NCI-H1694 (cell line): ENCODE results near the gene MAP3K15.

Source experiments
- DNase-seq: peaks from one replicate; lab custom pipeline; 2025; lab: John Stamatoyannopoulos, UW

The MAP3K15 gene

GRCh38 chrX:19514791-19515614, at the start of gene MAP3K15:
TSS of gene MAP3K15 (minus strand) at chrX:19515508. CDS start at chrX:19515261, 247 bp downstream.
- no peak for DNase-seq

DNA sequence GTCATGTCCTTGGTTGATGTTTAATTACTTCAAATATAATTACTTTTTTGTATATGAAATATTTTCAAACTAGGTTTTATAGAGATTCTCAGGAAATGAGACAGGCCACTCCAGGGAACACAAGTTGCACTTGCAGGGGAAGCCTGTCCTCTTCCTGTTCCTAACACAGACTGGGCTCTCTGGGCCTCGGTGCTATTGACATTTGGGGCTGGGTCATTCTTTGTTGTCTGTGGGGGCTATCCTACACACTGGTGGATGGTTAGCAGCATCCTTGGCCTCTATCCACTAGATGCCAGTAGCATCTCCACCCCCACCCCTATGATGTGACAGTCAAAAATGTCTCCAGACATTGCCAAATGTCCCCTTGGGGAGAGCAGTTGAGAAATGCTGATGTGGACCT, 49.3 kb upstream of the MAP3K15 start:
- no peak for DNase-seq

DNA sequence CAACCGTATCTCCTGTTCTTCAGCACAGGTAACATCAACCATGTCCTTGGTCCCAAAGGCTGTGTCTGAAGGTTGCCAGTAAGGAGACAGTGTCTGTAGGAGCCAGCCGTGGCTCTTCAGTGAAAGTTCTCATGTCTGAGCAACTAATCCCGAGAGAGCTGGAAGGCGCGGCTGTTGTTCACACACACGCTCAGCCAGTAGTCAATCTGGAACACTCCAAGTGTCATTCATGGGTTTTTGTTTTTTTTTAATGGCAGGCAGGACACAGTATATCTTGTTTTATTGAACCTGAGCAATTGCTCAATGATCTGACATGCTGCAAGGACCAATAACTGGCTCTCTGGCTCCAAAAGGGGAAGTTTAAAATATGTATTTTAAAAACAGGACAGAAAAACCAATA, 48.4 kb upstream of the MAP3K15 start:
- DNase-seq = no peak

DNA sequence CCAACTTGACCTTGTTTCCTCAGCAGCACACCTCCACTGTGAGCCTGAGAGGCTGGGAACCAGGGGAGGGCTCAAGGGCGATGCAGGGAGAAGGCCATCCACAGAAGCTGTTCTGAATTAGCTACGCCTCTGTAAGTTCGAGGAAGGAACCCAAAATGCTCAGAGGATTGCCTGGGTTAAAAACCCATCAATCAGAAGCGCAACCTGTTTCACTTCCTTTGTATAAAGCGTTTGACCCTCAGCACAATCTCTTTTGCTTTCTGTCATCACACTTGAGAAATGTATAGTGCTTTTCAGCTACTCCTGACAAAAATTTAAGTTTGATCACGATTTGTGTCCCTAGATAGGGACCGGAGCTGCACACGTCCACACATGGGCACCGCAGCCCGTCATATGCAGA, 48.0 kb upstream of the MAP3K15 start:
- DNase-seq = no peak

GRCh38 chrX:19560611-19561010, 45.3 kb upstream of the MAP3K15 start:
- DNase-seq = no peak

DNA sequence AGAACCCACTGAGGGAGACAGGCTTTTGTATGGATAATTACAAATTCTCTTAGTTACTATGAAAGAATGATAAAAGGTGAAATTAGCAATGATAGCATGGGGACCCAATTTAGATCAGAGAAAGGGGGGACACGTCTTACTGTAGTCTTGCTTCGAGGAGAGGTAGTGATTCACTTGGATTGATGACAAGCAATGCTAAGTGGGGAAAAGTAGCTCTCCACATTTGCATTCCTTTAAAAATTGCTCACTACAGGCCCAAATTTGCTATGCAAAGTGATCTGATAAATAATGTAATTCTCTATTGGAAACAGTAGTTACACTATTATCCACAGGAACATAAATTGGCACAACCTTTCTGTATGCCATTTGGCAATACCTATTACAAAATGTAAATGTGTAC, 42.5 kb upstream of the MAP3K15 start:
- DNase-seq = no peak

DNA sequence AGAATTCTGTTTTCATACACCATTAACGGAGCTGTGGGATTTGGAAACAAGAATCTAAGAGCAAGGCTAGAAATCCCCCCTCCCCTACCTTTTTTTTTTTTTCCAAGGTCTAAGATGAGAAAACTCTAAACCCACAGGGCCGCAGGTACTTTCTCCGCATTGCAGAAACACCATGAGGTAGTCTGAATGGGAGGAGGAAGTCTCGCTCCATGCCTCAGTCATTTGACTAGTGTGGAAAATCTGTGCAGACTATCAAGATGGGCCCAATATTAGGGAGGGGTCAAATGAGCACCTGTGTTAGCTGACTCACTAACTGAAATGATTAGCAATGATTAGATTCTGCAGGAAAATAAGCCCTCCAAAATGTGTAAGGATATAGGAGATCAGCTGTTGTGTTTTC, 40.9 kb upstream of the MAP3K15 start:
- DNase-seq = no peak

- no peak for DNase-seq
Observed at GRCh38 chrX:19555683-19556082, 40.4 kb upstream of the MAP3K15 start.

DNA sequence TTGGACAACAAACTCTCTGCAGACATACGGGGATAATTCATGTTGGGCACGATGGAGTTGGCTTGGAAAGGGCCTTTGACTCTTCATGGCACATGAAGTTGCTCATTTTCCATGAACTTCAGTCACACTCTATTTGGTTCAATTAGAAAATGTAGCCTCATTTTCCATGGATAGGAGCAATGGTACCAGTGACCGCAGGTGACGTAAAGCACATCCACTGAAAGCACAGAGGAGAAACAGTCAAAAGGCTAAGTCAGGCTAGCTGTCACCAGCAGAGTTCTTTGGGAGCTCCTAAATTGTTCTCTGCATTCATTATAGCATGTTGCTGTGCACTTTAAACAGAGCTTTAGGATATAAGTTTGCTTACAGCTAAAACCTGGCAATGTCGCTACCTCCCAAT, 39.9 kb upstream of the MAP3K15 start:
- no peak for DNase-seq

DNA sequence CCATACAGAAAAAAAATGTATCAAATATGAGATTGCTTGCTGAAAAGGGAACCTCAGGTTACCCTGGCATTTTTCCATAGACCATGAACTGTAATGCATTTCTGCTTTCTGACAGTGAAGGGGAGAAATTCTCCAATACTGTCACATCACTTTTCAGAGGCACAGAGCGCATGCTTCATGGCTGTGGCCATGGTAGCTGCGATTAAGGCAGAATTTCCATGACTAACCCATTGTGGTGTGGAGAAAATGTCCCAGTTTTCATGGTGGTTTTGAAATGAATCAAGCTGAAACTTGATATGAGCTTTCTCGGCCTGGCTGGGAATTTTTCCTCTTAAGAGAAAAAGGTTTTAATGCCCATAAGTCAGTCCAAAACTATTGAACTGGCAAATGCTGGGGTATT, 39.5 kb upstream of the MAP3K15 start:
- DNase-seq = no peak

DNA sequence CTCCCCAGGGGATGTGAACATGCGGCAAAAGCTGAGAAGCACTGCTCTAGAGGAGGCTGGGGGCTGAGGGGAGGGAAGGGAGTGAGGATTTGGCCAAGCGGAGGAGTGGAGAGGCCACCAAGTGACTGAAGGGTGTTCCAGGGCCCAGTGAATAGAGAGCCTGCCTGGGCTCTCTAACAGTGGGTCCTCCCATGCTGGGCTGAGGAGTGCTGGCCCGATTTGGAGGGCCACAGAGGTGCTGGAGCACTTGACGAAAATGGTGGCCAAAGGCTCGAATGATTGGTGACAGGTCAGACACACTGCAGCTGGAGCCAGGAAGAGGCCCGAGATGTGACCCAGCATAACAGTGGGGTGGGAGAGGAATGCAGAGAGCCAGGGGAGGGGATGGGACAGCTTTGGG, 37.5 kb upstream of the MAP3K15 start:
- DNase-seq = no peak

- no peak for DNase-seq
Observed at GRCh38 chrX:19549838-19550237, 34.5 kb upstream of the MAP3K15 start.

GRCh38 chrX:19548934-19549333, 33.6 kb upstream of the MAP3K15 start:
- DNase-seq = no peak

- DNase-seq = no peak
Observed at GRCh38 chrX:19548279-19548678, 33.0 kb upstream of the MAP3K15 start.

DNA sequence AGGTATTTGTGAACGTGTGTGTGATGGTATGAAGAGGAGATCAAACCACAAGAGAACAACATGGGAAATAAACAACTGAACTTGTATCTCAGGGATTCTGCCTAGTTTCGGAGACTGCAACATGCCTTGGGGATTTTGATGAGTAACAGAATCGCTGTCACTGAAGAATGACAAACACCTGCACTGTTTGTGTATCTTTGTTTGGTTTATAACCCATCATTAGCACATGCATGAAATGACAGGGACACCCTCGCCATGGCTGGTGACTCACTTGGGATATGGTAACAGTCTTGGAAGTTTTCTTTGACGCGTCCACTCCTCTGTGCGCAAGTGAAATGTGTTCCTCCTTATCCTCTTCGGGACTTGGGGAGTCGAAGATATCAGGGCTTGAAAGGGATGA, 30.3 kb upstream of the MAP3K15 start:
- no peak for DNase-seq

GRCh38 chrX:19544693-19545305, 29.5 kb upstream of the MAP3K15 start:
- peak; percentile 36 for DNase-seq

DNA sequence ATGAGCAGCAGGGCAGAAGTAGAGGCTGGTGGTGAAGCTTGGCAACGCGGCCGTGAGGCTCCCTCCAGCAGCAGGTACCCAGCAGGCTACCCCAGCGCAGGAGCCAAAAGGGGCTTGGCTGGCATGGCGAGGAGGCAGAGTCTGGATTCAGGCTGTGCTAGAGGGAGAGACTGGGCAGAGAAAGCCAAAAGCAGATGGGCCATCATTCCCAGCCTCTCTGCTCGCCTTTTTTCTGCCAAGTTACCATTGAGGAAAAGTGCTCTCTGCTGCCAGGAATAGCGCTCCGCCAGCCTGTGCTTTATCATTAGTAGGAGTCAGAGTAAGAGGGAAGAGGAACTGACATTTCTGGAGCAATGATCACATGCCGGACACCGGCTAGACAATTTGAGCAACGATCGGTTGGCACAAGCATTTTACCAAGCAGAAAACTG, 28.7 kb upstream of the MAP3K15 start:
- DNase-seq = peak; percentile 70

DNA sequence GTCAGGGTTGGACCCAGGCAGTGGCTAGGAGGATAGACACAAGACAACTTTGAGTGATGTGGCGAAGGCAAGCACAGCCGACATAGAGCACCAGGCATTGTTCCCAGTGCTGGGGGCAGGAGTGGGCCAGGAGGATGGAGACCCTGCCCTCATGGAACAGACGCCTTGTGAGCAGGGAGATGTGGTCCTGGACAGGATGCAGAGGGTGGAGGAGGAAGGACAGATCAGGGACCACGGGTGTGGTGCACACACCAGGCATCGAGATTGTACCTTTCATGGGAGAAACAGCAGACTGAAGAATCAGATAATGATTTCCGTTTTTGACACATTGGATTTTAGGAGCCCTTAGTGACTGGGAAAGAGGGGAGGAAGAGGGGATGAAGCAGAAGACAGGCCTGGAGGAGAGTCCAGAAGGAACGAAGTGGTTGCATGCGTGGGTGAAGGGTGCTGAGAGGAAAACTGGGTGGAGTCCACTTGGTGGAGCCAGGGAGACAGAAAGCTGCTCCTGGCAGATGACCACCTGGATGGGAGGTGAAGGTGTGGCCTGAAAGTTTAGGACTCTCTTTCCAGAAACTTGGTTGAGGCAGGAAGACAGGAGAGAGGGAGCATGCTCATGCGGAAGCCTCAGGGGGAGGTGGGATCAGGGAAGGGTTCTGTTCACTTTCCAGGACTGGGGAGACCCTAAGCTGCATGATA, 27.9 kb upstream of the MAP3K15 start:
- no peak for DNase-seq

- DNase-seq = no peak
Observed at GRCh38 chrX:19541931-19542330, 26.6 kb upstream of the MAP3K15 start.

- DNase-seq = no peak
Observed at GRCh38 chrX:19541196-19541595, 25.9 kb upstream of the MAP3K15 start.

DNA sequence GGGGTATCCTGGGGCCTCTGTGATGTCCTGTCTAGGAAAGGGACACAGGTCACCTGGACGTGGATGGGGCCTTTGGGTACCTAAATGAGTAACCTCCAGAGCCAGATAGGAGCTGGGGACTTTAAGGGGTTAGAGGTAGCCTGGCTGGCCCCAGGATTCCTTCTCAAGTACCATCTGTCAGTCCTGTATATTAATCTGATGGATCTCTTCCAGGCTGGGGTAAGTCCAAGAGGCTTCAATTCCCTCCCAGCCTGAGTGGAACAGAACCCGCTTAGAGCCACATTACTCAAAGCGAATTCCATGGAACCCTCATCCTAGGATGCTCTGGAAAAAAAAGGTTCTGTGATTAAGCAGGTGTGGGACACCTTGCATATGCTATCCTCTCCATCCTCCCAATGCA, 24.8 kb upstream of the MAP3K15 start:
- DNase-seq = no peak

GRCh38 chrX:19539665-19540064, 24.4 kb upstream of the MAP3K15 start:
- no peak for DNase-seq

DNA sequence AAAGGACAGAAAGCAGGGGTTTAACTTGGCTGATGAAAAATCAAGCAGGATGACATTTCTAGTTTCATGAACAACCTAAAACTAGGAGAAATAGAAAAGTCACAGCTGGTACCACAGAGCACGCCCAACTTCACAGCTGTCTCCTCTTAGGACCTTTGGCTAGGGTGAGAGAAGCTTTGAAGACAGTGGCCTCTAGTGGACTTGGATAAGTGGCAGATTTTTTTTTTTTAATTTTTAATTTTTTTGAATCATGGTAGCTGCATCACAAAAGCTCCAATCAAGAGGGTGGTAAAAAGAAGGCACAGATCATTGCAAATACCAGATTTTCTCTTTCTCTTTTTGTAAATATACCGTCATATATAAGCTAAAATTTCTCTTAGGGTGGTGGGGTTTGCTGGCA, 20.2 kb upstream of the MAP3K15 start:
- peak; percentile 17 for DNase-seq
